GM19328 (cell line): ENCODE data around the gene NF2.

Experiments
- ATAC-seq: cut with Tn5 transposase; IDR thresholded peaks from one replicate; pipeline ENCODE4 v1.9.1; 2021; ENCODE audit warnings: mild to moderate bottlenecking, moderate library complexity; ENCODE audit not compliant: unreplicated experiment

The NF2 gene

GRCh38 chr22:29660021-29660420 lies 56.6 kb downstream of the NF2 start:
- no peak for ATAC-seq

- no peak for ATAC-seq
Measured at GRCh38 chr22:29661336-29661735, 57.9 kb downstream of the NF2 start.

- ATAC-seq, result no peak
Measured at GRCh38 chr22:29663180-29663821, 59.9 kb downstream of the NF2 start.

GRCh38 chr22:29665486-29665885 lies 62.1 kb downstream of the NF2 start:
- no peak for ATAC-seq

GRCh38 chr22:29668673-29669072 lies 65.2 kb downstream of the NF2 start:
- no peak for ATAC-seq

GRCh38 chr22:29670626-29671025 lies 67.2 kb downstream of the NF2 start:
- no peak for ATAC-seq

- no peak for ATAC-seq
Measured at GRCh38 chr22:29673361-29674066, 70.1 kb downstream of the NF2 start.

GRCh38 chr22:29674121-29674520 lies 70.7 kb downstream of the NF2 start:
- ATAC-seq, result no peak

- ATAC-seq, result no peak
Measured at GRCh38 chr22:29679316-29679715, 75.9 kb downstream of the NF2 start.

- no peak for ATAC-seq
Measured at GRCh38 chr22:29683536-29683935, 80.1 kb downstream of the NF2 start.

GRCh38 chr22:29684244-29684643 lies 80.8 kb downstream of the NF2 start:
- ATAC-seq, result no peak

GRCh38 chr22:29689206-29689879 lies 85.9 kb downstream of the NF2 start:
- ATAC-seq, result no peak

- ATAC-seq, result no peak
Measured at GRCh38 chr22:29689880-29690213, 86.4 kb downstream of the NF2 start.

- ATAC-seq, result no peak
Measured at GRCh38 chr22:29690476-29690875, 87.0 kb downstream of the NF2 start.

GRCh38 chr22:29691636-29692326 lies 88.3 kb downstream of the NF2 start:
- ATAC-seq, result no peak

GRCh38 chr22:29692327-29692640 lies 88.9 kb downstream of the NF2 start:
- ATAC-seq, result no peak

GRCh38 chr22:29693161-29693560 lies 89.7 kb downstream of the NF2 start:
- ATAC-seq, result no peak

- ATAC-seq, result no peak
Measured at GRCh38 chr22:29693671-29694070, 90.2 kb downstream of the NF2 start.

GRCh38 chr22:29695129-29695926 lies 91.9 kb downstream of the NF2 start:
- no peak for ATAC-seq

GRCh38 chr22:29697853-29698598 lies 94.6 kb downstream of the NF2 start:
- no peak for ATAC-seq
